GM10266 (cell line): Measurements from ENCODE around the gene CTDP1.

Experiments used
- DNase-seq: peaks from one replicate; pipeline ENCODE4 v3.0.0; 2012; ENCODE audit errors: extremely low spot score
- CTCF ChIP-seq: IDR thresholded peaks from 2 replicates; pipeline ENCODE4 v1.5.1; 2012; ENCODE audit warnings: mild to moderate bottlenecking, low read depth; ENCODE audit not compliant: control insufficient read depth, insufficient read depth; ENCODE audit errors: missing control alignments

Gene CTDP1

GRCh38 chr18:79684283-79684631 is 4.7 kb downstream of the CTDP1 start:
- TF ChIP-seq CTCF, result no peak
- DNase-seq, result peak; percentile 12

GRCh38 chr18:79684787-79685186 is 5.2 kb downstream of the CTDP1 start:
- peak; percentile 17 for DNase-seq
- no peak for TF ChIP-seq CTCF

GRCh38 chr18:79685281-79685680 is 5.7 kb downstream of the CTDP1 start:
- TF ChIP-seq CTCF, result no peak
- DNase-seq, result no peak

- no peak for DNase-seq
These were observed 6.4 kb downstream of the CTDP1 start for GRCh38 chr18:79685971-79686370.

DNA sequence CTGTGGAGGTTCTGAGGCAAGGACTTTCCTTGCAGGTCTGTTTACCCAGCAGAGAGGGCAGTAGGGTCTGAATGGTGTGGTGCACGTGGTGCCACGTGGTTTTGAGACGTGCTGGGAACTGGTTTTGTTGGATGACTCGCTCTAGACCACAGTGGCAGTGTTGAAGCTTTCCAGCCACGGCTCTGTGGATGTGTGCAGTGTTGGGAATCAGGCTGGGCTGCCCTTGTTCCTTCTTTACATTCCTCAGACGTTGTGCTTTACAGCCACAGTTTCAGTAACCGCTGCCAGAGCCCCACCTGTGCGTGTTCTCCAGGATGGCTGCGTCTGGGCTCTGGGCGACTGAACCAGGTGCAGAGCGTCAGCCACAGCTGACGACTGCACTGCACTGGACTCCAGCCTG is 8.2 kb downstream of the CTDP1 start:
- no peak for DNase-seq
- TF ChIP-seq CTCF, result no peak

More at GRCh38 chr18:79685971-79686370, 6.4 kb downstream of the CTDP1 start:
- no peak for TF ChIP-seq CTCF

- no peak for DNase-seq
- TF ChIP-seq CTCF, result no peak
These were observed 10.5 kb downstream of the CTDP1 start for GRCh38 chr18:79690071-79690470.

- no peak for DNase-seq
- no peak for TF ChIP-seq CTCF
These were observed 11.2 kb downstream of the CTDP1 start for GRCh38 chr18:79690586-79691482.
